ENCODE data around the gene ATAD3A.

GRCh38 chr1:1547476-1547875 is 35.5 kb downstream of the ATAD3A start:
- TF ChIP-seq CTCF (conservative IDR thresholded peaks at IDR 0.05 in 1 of 2, IDR thresholded peaks at IDR 0.05 in 1 of 2; ENCODE audit: low read depth in 1 of 2, low read length in 2 of 2) (no peak), EZH2 (IDR thresholded peaks at IDR 0.05; ENCODE audit: low read length, missing control alignments) (no peak)

Data from fibroblast of lung (primary cell).